Mesothelial cell of epicardium (in vitro differentiated cells): Measurements from ENCODE around the gene MIOX. TPM values are rescaled to one million over a fixed set of nuclear protein-coding genes. Genes with fewer than 3 reads are reported as not detected.

Experiments
- DNase-seq, 2 experiments: peaks; one replicate each; pipeline ENCODE4 v3.0.0; 2021; ENCODE audit warnings: low spot score in 2 of 2; ENCODE audit not compliant: unreplicated experiment in 2 of 2
- H3K27ac Mint-ChIP-seq: 2 replicates; pipeline ENCODE4 v1.8.0; 2021; ENCODE audit warnings: mixed read lengths
- H3K27me3 Mint-ChIP-seq: 2 replicates; pipeline ENCODE4 v1.8.0; 2021; ENCODE audit warnings: low read depth, mixed read lengths
- H3K36me3 Mint-ChIP-seq: 2 replicates; pipeline ENCODE4 v1.8.0; 2021; ENCODE audit warnings: mixed read lengths
- H3K4me1 Mint-ChIP-seq: 2 replicates; pipeline ENCODE4 v1.8.0; 2021; ENCODE audit warnings: mixed read lengths
- H3K4me3 Mint-ChIP-seq: 2 replicates; pipeline ENCODE4 v1.8.0; 2021; ENCODE audit warnings: mild to moderate bottlenecking, moderate library complexity, mixed read lengths
- H3K9me3 Mint-ChIP-seq: 2 replicates; pipeline ENCODE4 v1.8.0; 2021; ENCODE audit warnings: mixed read lengths
- CTCF ChIP-seq: fragments of 200-600 bp; sonication (generic); IDR thresholded peaks from one replicate; pipeline ENCODE4 v1.5.0; 2021; ENCODE audit warnings: antibody characterized with exemption; ENCODE audit not compliant: unreplicated experiment
- total RNA-seq: library from RNA; stranded (reverse); gene quantifications from 3 replicates; pipeline ENCODE4 v1.2.1, GENCODE V29; 2021

MIOX gene
- total RNA-seq, 1 donor from 2014 or later: 0.34 TPM

DNA sequence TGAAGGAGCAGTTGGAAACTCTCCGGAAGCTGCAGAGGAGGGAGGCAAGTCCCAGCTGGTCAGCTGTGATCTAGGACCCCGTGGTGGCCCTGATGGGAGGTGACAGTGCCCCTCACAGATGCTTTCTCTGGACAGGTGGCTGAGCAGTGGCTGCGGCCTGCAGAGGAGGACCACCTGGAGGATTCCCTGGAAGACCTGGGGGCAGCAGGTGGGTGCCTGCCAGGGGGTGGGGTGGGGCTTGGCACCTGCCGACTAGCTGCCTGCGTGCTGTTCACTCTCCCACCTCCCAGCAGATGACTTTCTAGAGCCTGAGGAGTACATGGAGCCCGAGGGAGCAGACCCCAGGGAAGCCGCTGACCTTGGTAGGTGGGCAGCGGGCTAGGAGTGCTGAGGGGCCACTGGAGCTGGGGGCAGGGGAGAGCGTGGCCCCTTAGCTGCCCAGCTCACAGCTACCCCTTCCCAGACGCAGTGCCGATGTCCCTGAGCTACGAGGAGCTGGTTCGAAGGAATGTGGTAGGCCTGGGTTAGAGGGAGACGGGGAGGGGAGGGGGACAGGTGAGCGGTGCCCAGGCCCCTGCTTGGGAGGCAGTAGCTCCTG is 35.6 kb downstream of the MIOX start:
- peaks cover 6% of the 10 kb centered on the region for H3K36me3 Mint-ChIP-seq
- H3K9me3 Mint-ChIP-seq: no peaks in the 10 kb centered on the region
- TF ChIP-seq CTCF: no peak
- no peak overlapping the region for H3K27ac Mint-ChIP-seq
- peaks cover 14% of the 10 kb centered on the region for H3K4me1 Mint-ChIP-seq
- no peak overlapping the region for H3K4me3 Mint-ChIP-seq
- no peaks in the 10 kb centered on the region for H3K27me3 Mint-ChIP-seq
- no peak for DNase-seq

GRCh38 chr22:50522806-50523438 is 36.3 kb downstream of the MIOX start:
- Mint-ChIP-seq H3K27ac (no peak overlapping the region), H3K4me3 (peak overlapping the region; percentile 38), H3K27me3 (peaks cover 2% of the 10 kb centered on the region), H3K9me3 (no peaks in the 10 kb centered on the region), H3K36me3 (peaks cover 6% of the 10 kb centered on the region), H3K4me1 (peaks cover 14% of the 10 kb centered on the region)
- DNase-seq: no peak
- TF ChIP-seq CTCF: no peak

DNA sequence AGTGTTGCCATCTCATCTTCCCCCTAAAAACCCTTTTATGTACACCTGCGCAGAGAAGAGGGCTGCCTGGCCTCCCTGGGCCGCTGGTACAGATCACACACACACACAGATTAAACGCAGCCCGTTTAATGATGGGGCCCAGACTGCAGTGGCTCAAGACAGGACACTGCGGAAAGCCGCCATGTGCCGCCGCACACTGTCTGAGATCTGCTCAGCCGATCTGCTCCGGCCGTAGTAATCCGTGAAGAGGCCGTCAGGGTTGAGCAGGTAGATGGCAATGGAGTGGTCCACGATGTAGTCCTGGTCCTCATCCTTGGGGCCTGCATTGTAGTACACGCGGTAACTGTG is 36.8 kb downstream of the MIOX start:
- Mint-ChIP-seq H3K27ac (no peak overlapping the region), H3K4me3 (peak overlapping the region; percentile 38), H3K9me3 (no peaks in the 10 kb centered on the region), H3K4me1 (peaks cover 14% of the 10 kb centered on the region), H3K36me3 (peaks cover 6% of the 10 kb centered on the region), H3K27me3 (peaks cover 8% of the 10 kb centered on the region)
- no peak for DNase-seq
- no peak for TF ChIP-seq CTCF

GRCh38 chr22:50523806-50524675 is 37.4 kb downstream of the MIOX start:
- Mint-ChIP-seq H3K27me3 (peaks cover 14% of the 10 kb centered on the region), H3K4me3 (peak overlapping the region; percentile 80), H3K4me1 (peaks cover 14% of the 10 kb centered on the region), H3K27ac (peak overlapping the region; percentile 90), H3K9me3 (no peaks in the 10 kb centered on the region), H3K36me3 (peaks cover 6% of the 10 kb centered on the region)
- no peak for TF ChIP-seq CTCF
- DNase-seq: no peak

DNA sequence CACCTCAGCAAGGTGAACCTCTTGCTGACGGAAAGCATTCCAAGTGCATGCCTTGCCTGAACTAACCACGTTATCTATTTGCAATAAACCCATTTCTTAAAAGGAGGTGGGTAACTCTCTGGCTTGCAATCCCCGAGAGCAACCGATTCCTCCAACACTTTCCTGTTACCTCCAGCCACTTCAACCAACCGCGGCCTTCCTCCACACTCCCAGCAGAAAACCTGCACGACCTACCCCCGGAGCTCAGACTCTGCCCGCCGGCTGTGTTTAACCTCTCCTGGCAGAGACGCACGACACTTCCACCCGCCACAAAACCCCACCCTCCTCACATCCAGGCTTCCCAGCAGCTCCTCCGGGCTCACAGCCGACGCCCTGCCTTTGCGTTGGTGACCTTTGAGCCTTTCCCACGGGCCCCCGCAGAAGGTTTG is 38.0 kb downstream of the MIOX start:
- peak in 1 of 2 experiments; percentile 20 for DNase-seq
- peak overlapping the region; percentile 90 for H3K27ac Mint-ChIP-seq
- peaks cover 19% of the 10 kb centered on the region for H3K27me3 Mint-ChIP-seq
- no peaks in the 10 kb centered on the region for H3K9me3 Mint-ChIP-seq
- H3K36me3 Mint-ChIP-seq: peaks cover 2% of the 10 kb centered on the region
- H3K4me3 Mint-ChIP-seq: peak overlapping the region; percentile 80
- TF ChIP-seq CTCF: no peak
- H3K4me1 Mint-ChIP-seq: peaks cover 14% of the 10 kb centered on the region
